HEK293 (cell line): ENCODE data around the gene AMN.

ENCODE experiments used
- CTCF ChIA-PET: fragments of 350-600 bp; formaldehyde crosslinking; extraction: SDS; loops from one replicate; lab custom pipeline; 2021; ENCODE audit warnings: antibody characterized with exemption; lab: Yijun Ruan, JAX
- POLR2A ChIA-PET: fragments of 300-600 bp; formaldehyde crosslinking; extraction: SDS; loops from one replicate; lab custom pipeline; 2020; ENCODE audit warnings: antibody characterized with exemption, inconsistent platforms; lab: Yijun Ruan, JAX
- H3K27ac ChIP-seq: fragments of 200-500 bp; sonication (Bioruptor generic); 2 replicates; pipeline ENCODE4 v1.5.1; 2014; ENCODE audit warnings: low read depth, low read length, control low read depth, inconsistent platforms; ENCODE audit errors: extremely low read depth
- H3K36me3 ChIP-seq, 2 experiments: fragments of 200-500 bp in 1 of 2; sonication (Bioruptor generic) in 1 of 2; 1 replicate in 1 of 2; 2 replicates in 1 of 2; pipeline ENCODE4 v1.5.1; 2014 to 2017; ENCODE audit warnings: inconsistent platforms in 2 of 2, low read length in 2 of 2; ENCODE audit not compliant: control insufficient read depth in 2 of 2, insufficient read depth in 1 of 2
- H3K4me1 ChIP-seq: fragments of 200-500 bp; sonication (Bioruptor generic); 2 replicates; pipeline ENCODE4 v1.5.1; 2014; ENCODE audit warnings: mild to moderate bottlenecking, low read length, inconsistent platforms; ENCODE audit not compliant: control insufficient read depth, insufficient read depth
- H3K4me3 ChIP-seq: 2 replicates; pipeline ENCODE4 v1.5.1; 2011; ENCODE audit warnings: low read depth, mild to moderate bottlenecking, control low read depth, low read length, moderate library complexity
- H3K9me3 ChIP-seq: fragments of 200-500 bp; sonication (Bioruptor generic); 2 replicates; pipeline ENCODE4 v1.5.1; 2014; ENCODE audit warnings: low read depth, low read length, inconsistent platforms; ENCODE audit not compliant: control insufficient read depth, insufficient read depth
- BCL6B ChIP-seq: fragments of 450-650 bp; formaldehyde crosslinking; IDR thresholded peaks from 2 replicates; pipeline ENCODE4 v1.5.1; 2017; ENCODE audit warnings: missing biosample characterization, missing genetic modification characterization
- ELK4 ChIP-seq: IDR thresholded peaks from 2 replicates; pipeline ENCODE4 v1.6.1; 2011; ENCODE audit warnings: mild to moderate bottlenecking, low read depth, low read length, borderline replicate concordance
- GLI2 ChIP-seq: fragments of 450-650 bp; formaldehyde crosslinking; IDR thresholded peaks from 2 replicates; pipeline ENCODE4; 2017; ENCODE audit warnings: missing biosample characterization, missing genetic modification characterization, low read depth, borderline replicate concordance
- GLI4 ChIP-seq: fragments of 450-650 bp; formaldehyde crosslinking; IDR thresholded peaks from 2 replicates; pipeline ENCODE4 v1.5.1; 2016; ENCODE audit warnings: missing biosample characterization, missing genetic modification characterization
- HOXA7 ChIP-seq: sonication (generic); formaldehyde crosslinking; IDR thresholded peaks from 2 replicates; pipeline ENCODE4 v1.8.1; 2022; ENCODE audit warnings: missing genetic modification reagents, borderline replicate concordance
- KLF1 ChIP-seq: fragments of 450-650 bp; formaldehyde crosslinking; IDR thresholded peaks from 2 replicates; pipeline ENCODE4 v1.5.1; 2016; ENCODE audit warnings: missing biosample characterization, missing genetic modification characterization
- OSR2 ChIP-seq: fragments of 450-650 bp; formaldehyde crosslinking; IDR thresholded peaks from 2 replicates; pipeline ENCODE4 v1.5.1; 2016; ENCODE audit warnings: missing biosample characterization, missing genetic modification characterization
- OVOL3 ChIP-seq: fragments of 450-650 bp; formaldehyde crosslinking; IDR thresholded peaks from 2 replicates; pipeline ENCODE4 v1.5.1; 2016; ENCODE audit warnings: missing biosample characterization, missing genetic modification characterization
- SCRT2 ChIP-seq: fragments of 450-650 bp; formaldehyde crosslinking; IDR thresholded peaks from 2 replicates; pipeline ENCODE4 v1.5.1; 2016; ENCODE audit warnings: missing biosample characterization, missing genetic modification characterization
- ZIC2 ChIP-seq: fragments of 450-650 bp; formaldehyde crosslinking; IDR thresholded peaks from 2 replicates; pipeline ENCODE4 v1.5.1; 2016; ENCODE audit warnings: missing biosample characterization, missing genetic modification characterization
- ZNF114 ChIP-seq: fragments of 450-650 bp; formaldehyde crosslinking; IDR thresholded peaks from 2 replicates; pipeline ENCODE4 v1.5.0; 2017; ENCODE audit warnings: missing biosample characterization, missing genetic modification characterization
- ZNF132 ChIP-seq: fragments of 450-650 bp; formaldehyde crosslinking; IDR thresholded peaks from 2 replicates; pipeline ENCODE4 v1.5.1; 2017; ENCODE audit warnings: missing biosample characterization, missing genetic modification characterization, borderline replicate concordance
- ZNF146 ChIP-seq: fragments of 450-650 bp; formaldehyde crosslinking; IDR thresholded peaks from 2 replicates; pipeline ENCODE4 v1.5.1; 2016; ENCODE audit warnings: missing biosample characterization, missing genetic modification characterization
- ZNF37A ChIP-seq: fragments of 450-650 bp; IDR thresholded peaks from 2 replicates; pipeline ENCODE4 v1.5.1; 2018; ENCODE audit warnings: missing biosample characterization, missing genetic modification characterization
- ZNF610 ChIP-seq: fragments of 450-650 bp; formaldehyde crosslinking; IDR thresholded peaks from 2 replicates; pipeline ENCODE4 v1.5.1; 2016; ENCODE audit warnings: missing biosample characterization, missing genetic modification characterization, borderline replicate concordance
- ZNF621 ChIP-seq: fragments of 450-650 bp; formaldehyde crosslinking; IDR thresholded peaks from 2 replicates; pipeline ENCODE4 v1.5.1; 2017; ENCODE audit warnings: missing biosample characterization, missing genetic modification characterization
- ZNF623 ChIP-seq: fragments of 450-650 bp; formaldehyde crosslinking; IDR thresholded peaks from 2 replicates; pipeline ENCODE4 v1.5.1; 2016; ENCODE audit warnings: missing biosample characterization, missing genetic modification characterization
- ZNF639 ChIP-seq: fragments of 450-650 bp; formaldehyde crosslinking; IDR thresholded peaks from 2 replicates; pipeline ENCODE4 v1.5.1; 2016; ENCODE audit warnings: missing biosample characterization, missing genetic modification characterization
- ZNF658 ChIP-seq: fragments of 450-650 bp; formaldehyde crosslinking; IDR thresholded peaks from 2 replicates; pipeline ENCODE4; 2016; ENCODE audit warnings: missing biosample characterization, missing genetic modification characterization
- ZNF701 ChIP-seq: fragments of 450-650 bp; formaldehyde crosslinking; IDR thresholded peaks from 2 replicates; pipeline ENCODE4 v1.5.1; 2016; ENCODE audit warnings: missing biosample characterization, missing genetic modification characterization
- ZNF768 ChIP-seq: fragments of 450-650 bp; formaldehyde crosslinking; IDR thresholded peaks from 2 replicates; pipeline ENCODE4 v1.5.1; 2018; ENCODE audit warnings: missing biosample characterization, mild to moderate bottlenecking, missing genetic modification characterization
- ZNF776 ChIP-seq: fragments of 450-650 bp; formaldehyde crosslinking; IDR thresholded peaks from 2 replicates; pipeline ENCODE4 v1.5.0; 2017; ENCODE audit warnings: missing biosample characterization, missing genetic modification characterization, borderline replicate concordance
- ZNF791 ChIP-seq: fragments of 450-650 bp; formaldehyde crosslinking; IDR thresholded peaks from 2 replicates; pipeline ENCODE4 v1.5.1; 2016; ENCODE audit warnings: missing biosample characterization, missing genetic modification characterization
- ZNF837 ChIP-seq: fragments of 450-650 bp; formaldehyde crosslinking; IDR thresholded peaks from 2 replicates; pipeline ENCODE4 v1.5.1; 2016; ENCODE audit warnings: missing biosample characterization, missing genetic modification characterization
- ZSCAN16 ChIP-seq: fragments of 450-650 bp; formaldehyde crosslinking; IDR thresholded peaks from 2 replicates; pipeline ENCODE4 v1.5.1; 2016; ENCODE audit warnings: missing biosample characterization, missing genetic modification characterization
- TF ChIP-seq, protein P1 (sequence below): fragments of 450-650 bp; formaldehyde crosslinking; IDR thresholded peaks from 2 replicates; pipeline ENCODE4 v1.5.1; 2016; ENCODE audit warnings: missing biosample characterization, missing genetic modification characterization

Gene AMN

DNA sequence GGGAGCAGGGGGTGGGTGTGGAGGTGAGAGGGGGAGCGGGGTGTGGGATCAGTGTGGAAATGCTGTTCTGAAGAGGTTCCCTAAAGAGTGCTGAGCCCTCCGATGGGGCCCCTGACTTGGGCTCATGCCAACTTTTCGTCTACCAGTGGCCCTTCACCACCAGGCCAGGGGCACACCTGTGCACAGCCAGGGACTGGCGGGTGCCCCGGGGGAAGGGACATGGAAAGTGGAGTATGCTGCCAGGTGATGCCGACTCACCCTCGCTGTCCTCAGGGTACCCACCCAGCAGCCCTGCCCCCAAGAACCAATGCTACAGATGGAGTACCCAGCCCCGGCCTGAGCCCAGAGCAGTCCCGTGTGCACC is 26.2 kb downstream of the AMN start:
- Histone ChIP-seq H3K36me3 (peaks cover 7 to 87% of the 10 kb centered on the region in 2 experiments; a peak in 2 of 3 replicates), H3K9me3 (no peaks in the 10 kb centered on the region), H3K27ac (no peak overlapping the region), H3K4me3 (no peak overlapping the region), H3K4me1 (no peaks in the 10 kb centered on the region)
- TF ChIP-seq OVOL3 (tag by site-specific recombination) (no peak), ZNF776 (no peak), ZNF768 (tag by site-specific recombination) (no peak), ZNF639 (no peak), ELK4 (no peak), HOXA7 (CRISPR knock-in tag) (no peak), ZNF132 (tag by site-specific recombination) (no peak)
- CTCF ChIA-PET: no interaction called here
- POLR2A ChIA-PET: no interaction called here

DNA sequence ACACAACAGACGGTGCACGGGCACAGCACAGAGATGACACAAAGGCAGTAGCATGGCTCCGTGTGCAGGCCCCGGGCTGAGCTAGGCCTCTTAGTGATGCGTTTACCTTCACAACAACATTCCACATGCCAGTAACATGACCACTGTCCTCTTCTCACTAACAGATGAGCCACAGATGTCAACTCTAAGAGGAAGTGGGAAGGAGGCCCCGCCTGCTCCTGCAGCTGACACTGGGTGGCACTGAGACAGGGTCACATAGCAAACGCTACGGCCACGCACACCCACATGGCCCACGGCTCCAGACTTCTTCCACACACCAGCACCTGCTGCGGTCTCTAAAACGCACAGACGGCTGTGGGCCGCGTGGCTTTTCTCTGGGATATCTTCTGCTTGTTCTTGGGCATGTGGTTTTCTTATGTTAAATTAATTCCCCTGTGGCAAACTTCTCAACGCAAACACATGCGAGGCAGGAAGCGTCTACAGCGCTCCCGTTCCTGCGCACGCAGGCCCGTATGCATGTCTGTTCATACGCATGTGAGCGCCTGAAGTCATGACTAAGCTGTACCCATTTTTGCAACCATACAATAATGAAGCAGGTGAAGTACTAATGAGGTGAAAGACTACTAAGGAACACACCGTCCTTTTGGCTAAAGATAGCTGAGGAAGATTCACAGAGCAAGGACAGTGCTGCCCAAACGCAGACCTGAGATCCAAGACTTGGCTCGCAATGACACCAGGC is 26.8 kb downstream of the AMN start:
- Histone ChIP-seq H3K4me3 (no peak overlapping the region), H3K36me3 (peaks cover 7 to 87% of the 10 kb centered on the region in 2 experiments; a peak in 2 of 3 replicates), H3K4me1 (no peaks in the 10 kb centered on the region), H3K9me3 (no peaks in the 10 kb centered on the region), H3K27ac (no peak overlapping the region)
- CTCF ChIA-PET: no interaction called here
- POLR2A ChIA-PET: no interaction called here
- no peak for TF ChIP-seq OSR2
- TF ChIP-seq ZNF837 (tag by site-specific recombination): no peak
- TF ChIP-seq, protein P1, sequence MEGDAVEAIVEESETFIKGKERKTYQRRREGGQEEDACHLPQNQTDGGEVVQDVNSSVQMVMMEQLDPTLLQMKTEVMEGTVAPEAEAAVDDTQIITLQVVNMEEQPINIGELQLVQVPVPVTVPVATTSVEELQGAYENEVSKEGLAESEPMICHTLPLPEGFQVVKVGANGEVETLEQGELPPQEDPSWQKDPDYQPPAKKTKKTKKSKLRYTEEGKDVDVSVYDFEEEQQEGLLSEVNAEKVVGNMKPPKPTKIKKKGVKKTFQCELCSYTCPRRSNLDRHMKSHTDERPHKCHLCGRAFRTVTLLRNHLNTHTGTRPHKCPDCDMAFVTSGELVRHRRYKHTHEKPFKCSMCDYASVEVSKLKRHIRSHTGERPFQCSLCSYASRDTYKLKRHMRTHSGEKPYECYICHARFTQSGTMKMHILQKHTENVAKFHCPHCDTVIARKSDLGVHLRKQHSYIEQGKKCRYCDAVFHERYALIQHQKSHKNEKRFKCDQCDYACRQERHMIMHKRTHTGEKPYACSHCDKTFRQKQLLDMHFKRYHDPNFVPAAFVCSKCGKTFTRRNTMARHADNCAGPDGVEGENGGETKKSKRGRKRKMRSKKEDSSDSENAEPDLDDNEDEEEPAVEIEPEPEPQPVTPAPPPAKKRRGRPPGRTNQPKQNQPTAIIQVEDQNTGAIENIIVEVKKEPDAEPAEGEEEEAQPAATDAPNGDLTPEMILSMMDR (tag by site-specific recombination): no peak
- TF ChIP-seq ZNF621 (tag by site-specific recombination): no peak
- TF ChIP-seq ZNF658: no peak
- no peak for TF ChIP-seq BCL6B (tag by site-specific recombination)

DNA sequence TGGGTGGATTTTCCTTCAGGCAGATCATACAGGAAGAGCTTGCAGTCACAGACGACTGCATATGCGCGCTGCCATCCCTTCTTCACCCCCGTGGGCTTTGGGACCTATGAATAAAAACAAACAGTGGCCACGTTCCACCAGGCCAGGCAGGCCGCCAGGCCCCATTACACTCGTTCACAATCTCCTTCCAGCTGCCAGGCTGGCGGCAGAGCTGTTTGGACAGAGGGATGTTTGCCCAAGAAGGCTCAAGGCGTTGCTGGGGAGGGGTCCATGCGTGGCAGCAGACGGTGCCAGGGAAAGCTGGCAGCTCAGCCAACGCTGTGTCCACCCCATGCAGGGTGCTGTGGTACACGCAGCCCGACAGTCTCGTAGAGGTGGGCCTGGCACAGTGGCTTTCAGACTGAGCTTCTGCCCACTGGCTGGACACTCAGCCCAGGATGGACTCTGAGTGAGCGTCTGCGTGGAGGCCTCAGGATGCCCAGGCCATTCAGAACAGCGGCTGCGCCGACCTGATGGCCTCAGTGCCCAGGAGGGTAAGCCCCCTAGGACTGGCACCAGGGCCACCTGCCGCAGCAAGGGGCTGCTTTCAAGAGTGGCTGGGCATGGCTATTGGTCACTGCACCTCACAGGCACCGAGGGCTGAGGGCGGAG is 27.5 kb downstream of the AMN start:
- no peak overlapping the region for H3K4me3 ChIP-seq
- no peak overlapping the region for H3K27ac ChIP-seq
- CTCF ChIA-PET: no interaction called here
- no peaks in the 10 kb centered on the region for H3K9me3 ChIP-seq
- H3K4me1 ChIP-seq: no peaks in the 10 kb centered on the region
- H3K36me3 ChIP-seq: peaks cover 7 to 87% of the 10 kb centered on the region in 2 experiments; a peak in 2 of 3 replicates
- POLR2A ChIA-PET: no interaction called here
- TF ChIP-seq ZNF621 (tag by site-specific recombination) (no peak), ZNF610 (tag by site-specific recombination) (no peak), ZIC2 (tag by site-specific recombination) (no peak), ZNF146 (tag by site-specific recombination) (no peak), ZNF37A (no peak), GLI4 (tag by site-specific recombination) (no peak), ZNF791 (tag by site-specific recombination) (no peak), ZSCAN16 (no peak), GLI2 (tag by site-specific recombination) (no peak), ZNF701 (tag by site-specific recombination) (no peak), KLF1 (tag by site-specific recombination) (no peak), ZNF623 (no peak), SCRT2 (tag by site-specific recombination) (no peak), ZNF114 (tag by site-specific recombination) (no peak)
